HG02759 (cell line): ENCODE data around the gene TDRD6.
"Not testable (repeated sequence)": the region's sequence is repeated elsewhere in the genome, so short reads cannot be mapped to it uniquely, and the experiment has no call there.

Source experiments
- ATAC-seq: cut with Tn5 transposase; IDR thresholded peaks from one replicate; pipeline ENCODE4 v1.9.1; 2021; ENCODE audit warnings: mild to moderate bottlenecking, moderate library complexity; ENCODE audit not compliant: unreplicated experiment

TDRD6 gene

GRCh38 chr6:46687619-46688097 lies at the start of gene TDRD6:
TDRD6 (plus strand) TSS chr6:46687885; CDS start chr6:46688129, 244 bp downstream.
- ATAC-seq, result no peak

DNA sequence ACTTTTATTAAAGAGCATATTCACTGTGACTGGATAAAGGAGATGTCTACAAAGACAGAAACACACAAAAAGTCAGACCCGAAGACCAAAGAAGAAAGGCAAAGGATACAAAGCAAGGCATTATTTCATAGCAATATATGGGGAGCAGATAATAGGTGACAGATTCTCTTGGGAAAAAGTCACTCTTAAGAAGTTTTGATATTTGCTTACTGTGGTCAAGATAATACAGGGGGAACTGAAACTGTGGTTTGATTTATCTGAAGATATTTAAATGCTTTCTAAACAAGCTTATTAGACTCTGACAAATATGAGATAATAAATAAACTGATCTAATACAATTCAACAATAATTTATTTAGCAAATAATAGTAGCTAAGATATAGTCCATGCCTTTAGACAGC lies 49.8 kb upstream of the TDRD6 start:
- no peak for ATAC-seq

GRCh38 chr6:46638650-46639049 lies 49.0 kb upstream of the TDRD6 start:
- ATAC-seq, result no peak

DNA sequence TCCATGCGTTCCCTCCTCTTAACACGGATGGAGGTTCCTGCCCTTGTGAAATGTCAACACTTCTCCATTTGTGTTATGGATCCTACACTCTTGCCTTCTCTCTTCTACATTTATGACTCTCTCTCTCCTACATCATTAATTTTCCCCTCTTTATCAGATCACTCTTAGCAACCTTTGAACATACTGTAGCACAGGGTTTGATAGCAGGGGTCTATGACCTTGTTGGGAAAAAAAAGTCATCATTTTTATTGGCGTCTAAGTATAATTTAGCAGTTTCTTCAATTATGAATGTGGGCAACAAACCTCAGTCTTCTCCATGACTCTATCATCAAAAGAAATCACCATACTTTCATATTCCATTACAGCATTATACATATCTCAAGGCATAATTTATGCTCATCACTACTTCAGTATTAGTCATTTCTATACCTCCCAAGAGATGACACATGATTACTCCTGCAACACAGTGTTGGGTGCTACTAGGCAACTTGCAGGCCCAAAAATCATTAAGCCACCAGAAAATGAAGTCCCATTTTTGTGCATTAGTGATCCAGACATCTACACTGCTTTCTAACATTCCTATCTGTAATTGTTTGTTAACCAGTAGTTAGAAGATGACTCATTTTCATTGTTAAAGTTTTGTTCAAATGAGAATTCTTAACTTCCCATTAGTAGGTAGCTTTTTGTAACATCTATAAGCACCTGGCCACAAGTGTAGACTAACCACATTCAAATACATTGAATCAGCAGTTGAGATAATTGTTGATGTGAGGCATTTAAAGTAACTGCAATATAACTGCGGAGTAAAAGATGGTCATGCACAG lies 44.5 kb upstream of the TDRD6 start:
- ATAC-seq, result no peak

DNA sequence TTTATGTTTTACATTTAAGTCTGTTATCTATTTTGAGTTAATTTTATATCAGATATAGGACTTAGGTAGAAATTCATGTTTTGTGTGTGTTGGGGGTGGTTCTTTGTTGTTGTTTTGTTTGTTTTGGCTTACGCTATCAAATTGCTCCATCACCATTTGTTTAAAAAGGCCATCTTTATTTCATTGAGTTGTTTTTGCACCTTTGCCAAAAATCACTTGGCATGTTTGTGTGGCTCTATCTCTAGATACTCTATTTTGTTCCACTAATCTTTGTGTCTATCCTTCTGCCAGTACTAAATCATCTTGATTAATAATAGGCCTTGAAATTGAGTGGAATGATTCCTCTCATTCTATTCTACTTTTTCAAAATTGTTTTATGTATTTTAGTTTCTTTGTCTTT lies 42.4 kb upstream of the TDRD6 start:
- ATAC-seq, result no peak

DNA sequence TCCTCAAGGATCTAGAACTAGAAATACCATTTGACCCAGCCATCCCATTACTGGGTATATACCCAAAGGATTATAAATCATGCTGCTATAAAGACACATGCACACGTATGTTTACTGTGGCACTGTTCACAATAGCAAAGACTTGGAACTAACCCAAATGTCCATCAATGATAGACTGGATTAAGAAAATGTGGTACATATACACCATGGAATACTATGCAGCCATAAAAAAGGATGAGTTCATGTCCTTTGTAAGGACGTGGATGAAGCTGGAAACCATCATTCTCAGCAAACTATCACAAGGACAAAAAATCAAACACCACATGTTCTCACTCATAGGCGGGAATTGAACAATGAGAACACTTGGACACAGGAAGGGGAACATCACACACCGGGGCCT lies 39.6 kb upstream of the TDRD6 start:
- ATAC-seq, result not testable (repeated sequence)

DNA sequence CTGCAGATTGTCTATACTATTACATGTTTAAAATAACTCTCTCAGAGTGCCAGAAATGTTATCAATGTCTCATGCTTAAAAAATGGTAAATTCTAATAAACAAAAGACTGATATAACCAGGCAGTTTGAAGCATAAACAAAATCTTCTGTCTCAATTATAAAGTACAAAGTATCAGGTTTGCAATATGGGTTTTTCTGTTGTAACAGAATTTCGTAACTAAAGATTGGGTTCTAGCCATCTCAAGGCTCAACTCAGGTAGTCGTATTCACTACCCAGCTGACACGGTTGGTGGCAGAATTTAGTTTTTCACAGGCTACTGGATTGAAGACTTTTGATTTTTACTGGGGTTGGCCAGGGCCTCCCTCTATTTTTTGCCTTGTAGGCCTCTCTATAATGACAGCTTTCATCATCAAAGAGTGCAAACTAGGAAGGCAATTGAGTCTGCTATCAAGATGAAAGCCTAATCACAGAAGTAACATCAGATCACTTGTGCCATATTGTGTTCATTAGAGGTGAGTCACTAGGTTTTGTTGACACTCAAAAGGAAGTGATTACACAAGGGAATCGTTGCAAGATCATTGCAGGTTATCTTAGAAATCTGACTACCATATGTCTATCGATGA lies 38.7 kb upstream of the TDRD6 start:
- no peak for ATAC-seq

GRCh38 chr6:46651006-46651405 lies 36.7 kb upstream of the TDRD6 start:
- no peak for ATAC-seq

DNA sequence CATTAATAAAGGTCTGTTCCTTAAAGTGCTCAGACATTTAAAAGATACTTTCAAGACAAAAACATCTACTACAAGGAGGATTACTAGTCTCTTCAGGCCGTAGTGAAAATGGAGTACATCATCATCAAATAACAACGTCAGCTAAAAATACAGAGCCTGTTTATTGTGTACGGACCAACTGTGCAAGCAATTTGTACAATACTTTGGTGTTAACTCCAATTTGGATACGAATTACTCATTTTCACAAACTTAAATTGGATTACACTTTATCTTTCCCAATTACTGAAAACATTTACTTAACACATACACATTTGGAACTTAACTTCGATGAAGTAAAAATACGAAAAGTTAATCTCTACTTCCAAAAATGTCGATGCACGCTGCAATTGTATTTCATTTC lies 35.9 kb upstream of the TDRD6 start:
- no peak for ATAC-seq

DNA sequence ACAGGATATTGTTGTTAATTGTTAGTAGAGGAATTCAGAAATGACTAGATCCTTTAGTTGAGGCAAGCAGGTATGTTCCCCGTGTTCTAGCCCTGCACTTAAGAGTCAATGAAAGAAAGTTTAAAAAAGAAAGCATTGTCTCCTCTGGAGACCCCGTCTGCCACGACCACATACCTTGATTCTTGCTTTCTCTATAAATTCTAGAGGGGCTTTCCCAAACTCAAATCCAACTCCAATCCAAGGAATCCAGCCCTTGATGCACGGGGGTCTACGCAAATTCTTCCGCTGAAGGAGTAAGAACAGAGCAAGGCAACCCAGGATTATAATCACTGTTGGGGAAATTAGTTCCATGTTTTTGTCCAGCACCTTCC lies 35.5 kb upstream of the TDRD6 start:
- no peak for ATAC-seq

- peak; percentile 100 for ATAC-seq
Observed at GRCh38 chr6:46652603-46653438, 34.9 kb upstream of the TDRD6 start, which contains the start of the genes CYP39A1 and SLC25A27. CYP39A1 (minus strand) TSS chr6:46652818; CDS start chr6:46652582, 236 bp downstream. SLC25A27 (plus strand) TSS chr6:46652975; CDS start chr6:46653193, 218 bp downstream.

DNA sequence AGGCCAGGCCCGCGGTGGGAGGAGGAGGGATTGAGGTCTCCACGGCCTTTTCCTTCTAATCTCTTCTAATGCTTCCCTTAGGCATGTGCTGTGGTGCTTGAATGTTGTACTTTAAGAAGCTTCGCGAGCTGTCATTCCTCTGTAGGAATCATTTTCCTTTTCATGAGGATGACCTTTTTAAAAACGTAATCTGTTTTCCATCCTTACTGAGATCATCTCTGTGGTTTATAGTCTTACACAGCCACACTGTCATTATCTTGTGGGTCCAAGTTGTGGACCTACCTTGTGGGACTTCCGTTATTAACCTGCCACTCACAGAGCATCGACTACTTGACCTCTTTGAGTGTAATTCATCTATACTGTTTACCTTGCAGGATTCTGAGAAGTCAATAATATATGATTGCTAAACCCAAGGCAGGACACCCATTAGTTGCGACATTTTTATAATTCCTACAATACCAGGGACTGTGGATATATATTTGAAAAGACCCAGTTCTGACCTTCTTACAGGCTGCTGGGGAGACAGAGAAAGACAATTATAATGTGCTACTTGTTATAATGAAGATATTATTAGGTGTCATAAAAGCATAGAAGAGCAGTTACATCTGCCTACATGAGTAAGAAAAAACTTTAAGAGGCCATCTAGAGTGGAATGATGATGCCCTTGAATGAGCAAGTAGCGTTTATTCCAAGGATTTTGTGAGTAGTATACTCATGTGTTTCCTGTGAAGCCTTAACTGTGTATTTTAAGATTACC lies 34.1 kb upstream of the TDRD6 start:
- no peak for ATAC-seq

GRCh38 chr6:46655803-46656202 lies 31.9 kb upstream of the TDRD6 start:
- no peak for ATAC-seq

- no peak for ATAC-seq
Observed at GRCh38 chr6:46657642-46658041, 30.0 kb upstream of the TDRD6 start.

DNA sequence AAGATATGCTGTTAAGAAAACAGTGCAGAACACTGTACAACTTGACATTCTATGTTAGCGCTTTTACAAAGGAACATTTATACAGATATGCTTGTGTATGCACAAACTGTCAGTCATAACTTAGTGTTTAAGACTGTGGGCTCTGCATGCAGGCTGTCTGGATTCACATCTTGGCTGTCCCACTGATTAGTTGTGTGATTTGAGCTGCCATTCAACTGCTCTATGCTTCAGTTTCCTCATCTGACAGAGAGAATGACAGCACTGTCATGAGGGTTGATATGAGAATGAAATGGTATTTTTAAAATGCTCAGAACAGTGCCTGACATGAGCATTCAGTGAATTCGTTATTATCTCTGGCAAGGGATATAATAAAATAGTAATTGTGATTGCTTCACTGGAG lies 26.2 kb upstream of the TDRD6 start:
- no peak for ATAC-seq

DNA sequence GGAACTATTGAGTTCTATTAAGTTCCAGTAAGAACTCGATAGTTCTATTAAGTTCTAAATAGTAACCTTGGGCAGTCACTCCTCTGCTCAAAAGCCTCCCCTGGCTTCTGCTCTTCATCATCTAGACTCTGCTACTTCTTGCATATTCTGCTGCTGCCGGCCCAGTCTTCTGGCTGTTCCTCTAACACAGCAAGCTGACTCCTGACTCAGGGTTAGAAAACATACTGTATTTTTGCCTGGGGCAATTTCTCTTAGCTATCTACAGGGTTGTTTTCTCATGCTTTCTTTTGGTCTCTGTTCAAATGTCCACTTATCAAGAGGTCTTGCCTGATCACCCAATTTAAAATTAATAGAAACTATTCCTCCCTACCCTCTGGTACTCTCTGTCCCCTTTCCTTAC lies 20.3 kb upstream of the TDRD6 start:
- ATAC-seq, result no peak

DNA sequence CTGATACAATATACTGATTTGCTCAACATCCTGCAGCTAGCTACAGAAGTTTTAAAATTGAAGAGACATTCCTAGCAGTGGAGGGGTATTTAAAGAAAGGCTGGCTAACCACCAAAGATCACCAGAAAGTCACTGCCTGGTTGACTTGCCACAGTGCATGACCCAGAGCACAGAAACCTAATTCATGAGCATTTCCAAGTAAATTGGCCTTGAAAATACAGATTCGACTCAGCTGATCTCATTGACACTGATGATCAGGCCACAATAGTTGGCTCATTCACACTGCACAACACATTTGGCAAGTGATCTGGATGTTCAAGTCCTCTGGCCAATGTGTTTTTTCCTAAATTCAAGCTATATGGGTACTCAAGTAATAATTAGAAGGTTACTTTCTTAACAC lies 13.3 kb upstream of the TDRD6 start:
- ATAC-seq, result no peak

- ATAC-seq, result no peak
Observed at GRCh38 chr6:46676604-46677313, 10.9 kb upstream of the TDRD6 start.

- ATAC-seq, result peak; percentile 48
Observed at GRCh38 chr6:46677314-46677654, 10.4 kb upstream of the TDRD6 start.

DNA sequence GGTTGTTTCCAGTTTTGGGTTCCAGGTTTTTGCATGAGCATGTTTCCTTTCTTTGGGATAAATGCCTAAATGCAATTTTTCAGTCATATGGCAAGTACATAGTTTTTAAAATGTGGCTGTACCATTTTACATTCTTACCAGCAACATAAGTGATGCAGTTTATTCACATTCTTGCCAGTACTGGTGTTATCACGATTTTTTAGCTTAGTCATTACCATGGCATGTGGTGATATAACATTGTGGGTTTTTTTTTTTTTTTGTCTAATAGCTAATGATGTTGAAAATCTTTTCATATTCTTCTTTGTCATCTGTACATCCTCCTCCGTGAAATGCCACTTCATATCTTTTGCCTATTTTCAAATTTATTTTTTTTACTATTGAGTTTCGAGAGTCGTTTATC lies 2.9 kb upstream of the TDRD6 start:
- no peak for ATAC-seq
